HepG2 (cell line): Measurements from ENCODE around the gene S100A9. TPM values are rescaled to one million over a fixed set of nuclear protein-coding genes. Genes with fewer than 3 reads are reported as not detected.

ENCODE experiments used
- ATAC-seq: fragments of 200-7000 bp; cut with Tn5 transposase; 3 replicates; pipeline ENCODE4 v1.9.1; 2020; ENCODE audit warnings: mild to moderate bottlenecking, moderate library complexity
- BruUV-seq: library from RNA; stranded (reverse); fragments of 400-500 nt; replicated peaks from 2 replicates; lab custom pipeline; 2021; lab: Mats Ljungman, UMichigan
- CTCF ChIA-PET: fragments of 300-600 bp; formaldehyde crosslinking; extraction: SDS; loops from one replicate; lab custom pipeline; 2021; ENCODE audit warnings: low total read pairs, inconsistent platforms, low intra/inter-chr PET ratio; lab: Yijun Ruan, JAX
- POLR2A ChIA-PET: fragments of 350-600 bp; sonication (Branson Sonifier 250); formaldehyde crosslinking; loops from one replicate; lab custom pipeline; 2020; ENCODE audit warnings: antibody characterized with exemption, inconsistent platforms; lab: Yijun Ruan, JAX
- DNase-seq: peaks from one replicate; pipeline ENCODE4 v3.0.0-alpha.2; 2015; ENCODE audit warnings: low spot score
- FAIRE-seq: peaks from 3 replicates; lab custom pipeline; 2011; peaks lifted over from hg19 to GRCh38; lab: Jason Lieb, UNC
- H2AFZ ChIP-seq: one replicate; pipeline ENCODE4 v1.6.1; 2011; ENCODE audit warnings: low read length, inconsistent platforms
- H3K27ac ChIP-seq: fragments of 300-600 bp; 3 replicates; pipeline ENCODE4 v1.8.0; 2011; ENCODE audit warnings: mixed run types, mild to moderate bottlenecking, mixed read lengths, low read length, inconsistent platforms; ENCODE audit not compliant: insufficient read depth; ENCODE audit errors: extremely low read length
- H3K27me3 ChIP-seq, 2 experiments: fragments of 200-600 bp in 1 of 2; 2 replicates in 1 of 2; 3 replicates in 1 of 2; pipeline versions ENCODE4 v1.6.0 to v1.8.0; 2011; ENCODE audit warnings: low read length in 2 of 2, mild to moderate bottlenecking in 2 of 2, moderate library complexity in 2 of 2, inconsistent platforms in 1 of 2; ENCODE audit not compliant: insufficient read depth in 2 of 2, control insufficient read depth in 1 of 2
- H3K36me3 ChIP-seq, 2 experiments: fragments of 200-600 bp in 1 of 2; replicated peaks in 1 of 2; 2 replicates in 1 of 2; 3 replicates in 1 of 2; pipeline versions ENCODE4 v1.5.1 to v1.8.0; 2011; ENCODE audit warnings: low read length in 2 of 2, inconsistent platforms in 1 of 2; ENCODE audit not compliant: insufficient read depth in 2 of 2, control insufficient read depth in 1 of 2
- H3K4me1 ChIP-seq: 2 replicates; pipeline ENCODE4 v1.5.1; 2012; ENCODE audit warnings: low read length, inconsistent platforms; ENCODE audit not compliant: insufficient read depth
- H3K4me2 ChIP-seq: 2 replicates; pipeline ENCODE4 v1.6.0; 2011; ENCODE audit warnings: low read depth, low read length, inconsistent platforms
- H3K4me3 ChIP-seq, 3 experiments: fragments of 200-600 bp in 1 of 3; sonication (generic), shearing (Covaris generic) in 1 of 3; replicated peaks in 1 of 3; 2 replicates each; pipeline ENCODE4 v1.5.1; 2011 to 2016; ENCODE audit warnings: low read length in 3 of 3, inconsistent platforms in 2 of 3, low read depth in 2 of 3, mild to moderate bottlenecking in 2 of 3, control low read depth in 1 of 3, mixed read lengths in 1 of 3; ENCODE audit not compliant: insufficient read depth in 1 of 3
- H3K79me2 ChIP-seq: one replicate; pipeline ENCODE4 v1.6.1; 2011; ENCODE audit warnings: low read length, inconsistent platforms; ENCODE audit not compliant: insufficient read depth
- H3K9ac ChIP-seq: 2 replicates; pipeline ENCODE4 v1.6.0; 2011; ENCODE audit warnings: mild to moderate bottlenecking, low read depth, low read length, inconsistent platforms; ENCODE audit not compliant: insufficient read depth
- H3K9me3 ChIP-seq: 2 replicates; pipeline ENCODE4 v1.5.1; 2012; ENCODE audit warnings: mild to moderate bottlenecking, low read length
- H4K20me1 ChIP-seq: 2 replicates; pipeline ENCODE4 v1.6.0; 2011; ENCODE audit warnings: inconsistent platforms, mild to moderate bottlenecking, low read length, moderate library complexity; ENCODE audit not compliant: insufficient read depth
- ATF7 ChIP-seq, 2 experiments: fragments of 450-650 bp in 1 of 2; sonication (generic) in 1 of 2; formaldehyde crosslinking in 1 of 2; IDR thresholded peaks; 2 replicates each; pipeline versions ENCODE4 v1.4.0 to v1.6.1; 2016 to 2020; ENCODE audit warnings: antibody characterized with exemption in 1 of 2, mild to moderate bottlenecking in 1 of 2, missing genetic modification reagents in 1 of 2
- CEBPB ChIP-seq: IDR thresholded peaks from 2 replicates; pipeline ENCODE4 v1.6.1; 2011; ENCODE audit warnings: low read depth, low read length, improper control_type of control experiment, borderline replicate concordance
- CEBPG ChIP-seq: IDR thresholded peaks from 2 replicates; pipeline ENCODE4 v1.6.1; 2016
- ETV5 ChIP-seq: IDR thresholded peaks from 2 replicates; pipeline ENCODE4 v1.6.1; 2018; ENCODE audit warnings: missing biosample characterization, missing genetic modification reagents, inconsistent platforms, borderline replicate concordance
- FOXK2 ChIP-seq: fragments of 450-650 bp; IDR thresholded peaks from 2 replicates; pipeline ENCODE4 v1.6.1; 2016
- GABPB1 ChIP-seq: IDR thresholded peaks from 2 replicates; pipeline ENCODE4 v1.6.1; 2016; ENCODE audit warnings: mild to moderate bottlenecking, missing genetic modification reagents, moderate library complexity, missing compliant biosample characterization
- NKX3-1 ChIP-seq: sonication (generic); formaldehyde crosslinking; IDR thresholded peaks from 2 replicates; pipeline ENCODE4 v1.5.0; 2020; ENCODE audit warnings: missing genetic modification reagents
- SALL2 ChIP-seq: sonication (generic); formaldehyde crosslinking; IDR thresholded peaks from 2 replicates; pipeline ENCODE4 v1.8.1; 2023; ENCODE audit warnings: mild to moderate bottlenecking, missing genetic modification reagents, inconsistent platforms
- ZNF138 ChIP-seq: sonication (generic); formaldehyde crosslinking; IDR thresholded peaks from 2 replicates; pipeline ENCODE4 v1.5.0; 2020; ENCODE audit warnings: mild to moderate bottlenecking, low read depth, missing genetic modification reagents
- ZNF143 ChIP-seq: sonication (generic); formaldehyde crosslinking; IDR thresholded peaks from 2 replicates; pipeline ENCODE4 v1.4.0; 2020; ENCODE audit warnings: missing genetic modification reagents
- ZNF256 ChIP-seq: sonication (generic); formaldehyde crosslinking; conservative IDR thresholded peaks from 2 replicates; pipeline ENCODE4 v1.4.0; 2020; ENCODE audit warnings: missing genetic modification reagents
- ZNF816 ChIP-seq: sonication (generic); formaldehyde crosslinking; IDR thresholded peaks from 2 replicates; pipeline ENCODE4 v1.8.0; 2022; ENCODE audit warnings: missing genetic modification reagents, mild to moderate bottlenecking, borderline replicate concordance
- ZNF850 ChIP-seq: sonication (generic); formaldehyde crosslinking; conservative IDR thresholded peaks from 2 replicates; pipeline ENCODE4 v1.9.0; 2021; ENCODE audit warnings: mild to moderate bottlenecking, missing genetic modification reagents
- ZNF878 ChIP-seq: sonication (generic); formaldehyde crosslinking; IDR thresholded peaks from 2 replicates; pipeline ENCODE4 v1.8.1; 2023; ENCODE audit warnings: mild to moderate bottlenecking, missing genetic modification reagents, moderate library complexity
- ZSCAN25 ChIP-seq: sonication (generic); formaldehyde crosslinking; IDR thresholded peaks from 2 replicates; pipeline ENCODE4 v1.8.0; 2022; ENCODE audit warnings: mild to moderate bottlenecking, missing genetic modification reagents
- ZSCAN29 ChIP-seq: sonication (generic); formaldehyde crosslinking; conservative IDR thresholded peaks from 2 replicates; pipeline ENCODE4 v1.4.0; 2020; ENCODE audit warnings: mild to moderate bottlenecking, missing genetic modification reagents
- WGBS: methylation state at CpG from one replicate; pipeline ENCODE4 v1.1.6; 2017; ENCODE audit warnings: low lambda C conversion rate; 5-methylcytosine and 5-hydroxymethylcytosine counted together
- in situ Hi-C: cut with HindIII; loops from 2 replicates; pipeline ENCODE4 v1.10.0; 2017; ENCODE audit warnings: low pct_unique_long_range_greater_than_20kb; ENCODE audit not compliant: extremely low pct_ligation_motif_present
- intact Hi-C: fragments of 100-400 bp; cut with micrococcal nuclease; formaldehyde crosslinking; loops from one replicate; pipeline ENCODE4 v1.10.0; 2022; ENCODE audit not compliant: unreplicated experiment
- polyA plus RNA-seq, 8 experiments: library from polyadenylated mRNA; depleted of rRNA in 3 of 8; stranded (reverse) in 7 of 8; unstranded in 1 of 8; fragments of >200 nt; fragmentation: Illumina TruSeq in 4 of 8; extraction: Trizol in 4 of 8; gene quantifications; 2 replicates each; pipeline versions ENCODE4 v1.2.1 to v1.2.3, GENCODE V29; 2011 to 2016; ENCODE audit warnings: low read depth in 4 of 8, missing spikeins in 1 of 8, mixed read lengths in 1 of 8; ENCODE audit not compliant: insufficient read depth in 1 of 8
- total RNA-seq, 5 experiments: library from RNA; depleted of rRNA; stranded (reverse); fragments of >200 nt; fragmentation: Illumina TruSeq; extraction: Trizol; gene quantifications; 2 replicates each; pipeline ENCODE4 v1.2.3, GENCODE V29; 2016; ENCODE audit warnings: low read depth in 1 of 5
- TF ChIP-seq, protein P1 (sequence below): sonication (generic); formaldehyde crosslinking; IDR thresholded peaks from 2 replicates; pipeline ENCODE4 v1.4.0; 2020; ENCODE audit warnings: missing genetic modification reagents
- TF ChIP-seq, protein P2 (sequence below): sonication (generic); IDR thresholded peaks from 2 replicates; pipeline ENCODE4 v1.6.1; 2016; ENCODE audit warnings: low read depth, borderline replicate concordance
- TF ChIP-seq, protein P3 (sequence below): sonication (generic); formaldehyde crosslinking; IDR thresholded peaks from 2 replicates; pipeline ENCODE4 v1.4.0; 2020; ENCODE audit warnings: missing genetic modification reagents, borderline replicate concordance

S100A9 gene
- total and polyA plus RNA-seq, 2 of the 13 experiments (the other 11 are each of a cell fraction or from before 2014, with no cell fraction given): 0.31 to 0.69 TPM

DNA sequence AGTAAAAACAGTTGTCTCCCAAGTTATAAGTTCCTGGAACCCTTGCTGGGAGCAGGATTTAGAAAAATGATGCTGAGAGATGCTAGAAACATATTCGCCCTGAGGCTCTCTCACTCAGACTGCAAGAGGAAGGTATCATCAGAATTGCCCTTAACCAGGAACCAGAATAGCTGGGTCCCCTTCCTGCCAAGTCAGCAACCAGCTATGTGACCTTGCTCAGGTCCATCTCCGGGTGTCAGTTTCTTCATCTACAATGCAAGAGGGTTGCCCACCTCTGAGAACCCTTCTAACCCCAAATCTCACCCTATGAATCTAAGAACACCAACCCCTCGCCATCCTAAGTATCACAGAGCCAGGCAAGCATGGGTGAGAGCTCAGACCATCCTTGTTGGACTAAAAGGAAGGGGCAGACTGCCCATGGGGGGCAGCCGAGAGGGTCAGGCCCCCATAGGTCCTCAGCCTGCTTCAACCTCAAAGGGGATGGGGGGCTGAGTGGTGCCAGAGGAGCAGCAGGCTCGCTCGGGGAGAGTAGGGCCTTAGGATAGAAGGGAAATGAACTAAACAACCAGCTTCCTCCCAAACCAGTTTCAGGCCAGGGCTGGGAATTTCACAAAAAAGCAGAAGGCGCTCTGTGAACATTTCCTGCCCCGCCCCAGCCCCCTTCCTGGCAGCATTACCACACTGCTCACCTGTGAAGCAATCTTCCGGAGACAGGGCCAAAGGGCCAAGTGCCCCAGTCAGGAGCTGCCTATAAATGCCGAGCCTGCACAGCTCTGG lies 390 bp upstream of the S100A9 start:
- peak; percentile 64 for ATAC-seq
- POLR2A ChIA-PET: no interaction called here
- H3K27ac ChIP-seq: no peak overlapping the region
- TF ChIP-seq ZNF850 (CRISPR knock-in tag) (no peak), ZNF256 (CRISPR knock-in tag) (no peak), GABPB1 (CRISPR knock-in tag) (0 out of 2 replicates have a peak, but pooled peaks have one; percentile 35), ATF7 (IDR thresholded peaks at IDR 0.05) (no peak), ATF7 (CRISPR knock-in tag; IDR thresholded peaks at IDR 0.05) (no peak), ZNF816 (CRISPR knock-in tag) (no peak), CEBPG (peak; percentile 62), ZNF143 (CRISPR knock-in tag) (no peak), FOXK2 (no peak), ZNF878 (no peak), SALL2 (CRISPR knock-in tag) (no peak), ETV5 (CRISPR knock-in tag) (peak; percentile 40; the same call in 1 of the 2 replicates), CEBPB (peak; percentile 70; the same call in 1 of the 2 replicates), NKX3-1 (CRISPR knock-in tag) (no peak), ZNF138 (CRISPR knock-in tag) (no peak), ZSCAN29 (CRISPR knock-in tag) (no peak), ZSCAN25 (CRISPR knock-in tag) (no peak)
- TF ChIP-seq, protein P1, sequence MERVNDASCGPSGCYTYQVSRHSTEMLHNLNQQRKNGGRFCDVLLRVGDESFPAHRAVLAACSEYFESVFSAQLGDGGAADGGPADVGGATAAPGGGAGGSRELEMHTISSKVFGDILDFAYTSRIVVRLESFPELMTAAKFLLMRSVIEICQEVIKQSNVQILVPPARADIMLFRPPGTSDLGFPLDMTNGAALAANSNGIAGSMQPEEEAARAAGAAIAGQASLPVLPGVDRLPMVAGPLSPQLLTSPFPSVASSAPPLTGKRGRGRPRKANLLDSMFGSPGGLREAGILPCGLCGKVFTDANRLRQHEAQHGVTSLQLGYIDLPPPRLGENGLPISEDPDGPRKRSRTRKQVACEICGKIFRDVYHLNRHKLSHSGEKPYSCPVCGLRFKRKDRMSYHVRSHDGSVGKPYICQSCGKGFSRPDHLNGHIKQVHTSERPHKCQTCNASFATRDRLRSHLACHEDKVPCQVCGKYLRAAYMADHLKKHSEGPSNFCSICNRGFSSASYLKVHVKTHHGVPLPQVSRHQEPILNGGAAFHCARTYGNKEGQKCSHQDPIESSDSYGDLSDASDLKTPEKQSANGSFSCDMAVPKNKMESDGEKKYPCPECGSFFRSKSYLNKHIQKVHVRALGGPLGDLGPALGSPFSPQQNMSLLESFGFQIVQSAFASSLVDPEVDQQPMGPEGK (CRISPR knock-in tag): peak; percentile 30; the same call in 1 of the 2 replicates
- TF ChIP-seq, protein P2, sequence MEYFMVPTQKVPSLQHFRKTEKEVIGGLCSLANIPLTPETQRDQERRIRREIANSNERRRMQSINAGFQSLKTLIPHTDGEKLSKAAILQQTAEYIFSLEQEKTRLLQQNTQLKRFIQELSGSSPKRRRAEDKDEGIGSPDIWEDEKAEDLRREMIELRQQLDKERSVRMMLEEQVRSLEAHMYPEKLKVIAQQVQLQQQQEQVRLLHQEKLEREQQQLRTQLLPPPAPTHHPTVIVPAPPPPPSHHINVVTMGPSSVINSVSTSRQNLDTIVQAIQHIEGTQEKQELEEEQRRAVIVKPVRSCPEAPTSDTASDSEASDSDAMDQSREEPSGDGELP: no peak
- TF ChIP-seq, protein P3, sequence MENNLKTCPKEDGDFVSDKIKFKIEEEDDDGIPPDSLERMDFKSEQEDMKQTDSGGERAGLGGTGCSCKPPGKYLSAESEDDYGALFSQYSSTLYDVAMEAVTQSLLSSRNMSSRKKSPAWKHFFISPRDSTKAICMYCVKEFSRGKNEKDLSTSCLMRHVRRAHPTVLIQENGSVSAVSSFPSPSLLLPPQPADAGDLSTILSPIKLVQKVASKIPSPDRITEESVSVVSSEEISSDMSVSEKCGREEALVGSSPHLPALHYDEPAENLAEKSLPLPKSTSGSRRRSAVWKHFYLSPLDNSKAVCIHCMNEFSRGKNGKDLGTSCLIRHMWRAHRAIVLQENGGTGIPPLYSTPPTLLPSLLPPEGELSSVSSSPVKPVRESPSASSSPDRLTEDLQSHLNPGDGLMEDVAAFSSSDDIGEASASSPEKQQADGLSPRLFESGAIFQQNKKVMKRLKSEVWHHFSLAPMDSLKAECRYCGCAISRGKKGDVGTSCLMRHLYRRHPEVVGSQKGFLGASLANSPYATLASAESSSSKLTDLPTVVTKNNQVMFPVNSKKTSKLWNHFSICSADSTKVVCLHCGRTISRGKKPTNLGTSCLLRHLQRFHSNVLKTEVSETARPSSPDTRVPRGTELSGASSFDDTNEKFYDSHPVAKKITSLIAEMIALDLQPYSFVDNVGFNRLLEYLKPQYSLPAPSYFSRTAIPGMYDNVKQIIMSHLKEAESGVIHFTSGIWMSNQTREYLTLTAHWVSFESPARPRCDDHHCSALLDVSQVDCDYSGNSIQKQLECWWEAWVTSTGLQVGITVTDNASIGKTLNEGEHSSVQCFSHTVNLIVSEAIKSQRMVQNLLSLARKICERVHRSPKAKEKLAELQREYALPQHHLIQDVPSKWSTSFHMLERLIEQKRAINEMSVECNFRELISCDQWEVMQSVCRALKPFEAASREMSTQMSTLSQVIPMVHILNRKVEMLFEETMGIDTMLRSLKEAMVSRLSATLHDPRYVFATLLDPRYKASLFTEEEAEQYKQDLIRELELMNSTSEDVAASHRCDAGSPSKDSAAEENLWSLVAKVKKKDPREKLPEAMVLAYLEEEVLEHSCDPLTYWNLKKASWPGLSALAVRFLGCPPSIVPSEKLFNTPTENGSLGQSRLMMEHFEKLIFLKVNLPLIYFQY (CRISPR knock-in tag): no peak

More for the DNA sequence above, 390 bp upstream of the S100A9 start:
- in situ Hi-C loops (no loop called here), intact Hi-C loops (no loop called here)
- BruUV-seq: no TSS peak
- no peak for FAIRE-seq
- H3K9me3 ChIP-seq: no peaks in the 10 kb centered on the region
- H3K79me2 ChIP-seq: no peaks in the 10 kb centered on the region
- no peak overlapping the region for H3K4me3 ChIP-seq
- H3K4me2 ChIP-seq: no peak overlapping the region
- no peaks in the 10 kb centered on the region for H3K36me3 ChIP-seq
- H4K20me1 ChIP-seq: peaks cover 5% of the 10 kb centered on the region
- H2AFZ ChIP-seq: no peak overlapping the region
- H3K4me1 ChIP-seq: 0 out of 2 replicates have a peak, but pooled peaks cover 5% of the 10 kb centered on the region
- CTCF ChIA-PET: no interaction called here
- no peak overlapping the region for H3K9ac ChIP-seq
- WGBS: 4% methylated on average over 5 of the region's 10 CpGs
- DNase-seq: peak; percentile 12
- H3K27me3 ChIP-seq: no peaks in the 10 kb centered on the region; a peak in 1 of 5 replicates
